Skeletal muscle satellite cell (primary cell): ENCODE data around the gene ADGRV1.

ENCODE experiments used
- H3K27me3 ChIP-seq: 2 replicates; pipeline ENCODE4 v1.7.0; 2013; ENCODE audit warnings: low read length; ENCODE audit not compliant: control insufficient read depth, insufficient read depth
- H3K36me3 ChIP-seq: 2 replicates; pipeline ENCODE4 v1.7.0; 2013; ENCODE audit warnings: mild to moderate bottlenecking, control low read depth, low read length; ENCODE audit not compliant: insufficient read depth
- H3K4me1 ChIP-seq: 2 replicates; pipeline ENCODE4 v1.7.0; 2013; ENCODE audit warnings: low read length; ENCODE audit not compliant: control insufficient read depth, insufficient read depth
- H3K4me2 ChIP-seq: 2 replicates; pipeline ENCODE4 v1.7.0; 2013; ENCODE audit warnings: mild to moderate bottlenecking, low read length
- H3K4me3 ChIP-seq: 2 replicates; pipeline ENCODE4 v1.7.0; 2013; ENCODE audit warnings: low read length
- H3K9ac ChIP-seq: 2 replicates; pipeline ENCODE4 v1.7.0; 2013; ENCODE audit warnings: mild to moderate bottlenecking, low read depth, low read length, moderate library complexity
- H3K9me3 ChIP-seq: replicated peaks from 2 replicates; pipeline ENCODE4 v1.7.0; 2013; ENCODE audit warnings: mild to moderate bottlenecking, control low read depth, low read length

Gene ADGRV1

GRCh38 chr5:90696153-90696552 lies 137.6 kb downstream of the ADGRV1 start:
- Histone ChIP-seq H3K27me3 (peaks cover 13% of the 10 kb centered on the region), H3K4me3 (no peak overlapping the region), H3K4me2 (no peak overlapping the region), H3K9me3 (no peaks in the 10 kb centered on the region), H3K4me1 (no peaks in the 10 kb centered on the region), H3K9ac (no peak overlapping the region), H3K36me3 (no peaks in the 10 kb centered on the region)

- Histone ChIP-seq H3K4me3 (no peak overlapping the region), H3K4me2 (no peak overlapping the region), H3K27me3 (peaks cover 20% of the 10 kb centered on the region), H3K4me1 (no peaks in the 10 kb centered on the region), H3K36me3 (no peaks in the 10 kb centered on the region), H3K9ac (no peak overlapping the region), H3K9me3 (no peaks in the 10 kb centered on the region)
Measured at GRCh38 chr5:90700299-90700698, 141.7 kb downstream of the ADGRV1 start.

- no peaks in the 10 kb centered on the region for H3K9me3 ChIP-seq
- H3K4me1 ChIP-seq, result no peaks in the 10 kb centered on the region
- H3K9ac ChIP-seq, result no peak overlapping the region
- H3K27me3 ChIP-seq, result peaks cover 11% of the 10 kb centered on the region
- H3K4me2 ChIP-seq, result no peak overlapping the region
- H3K36me3 ChIP-seq, result no peaks in the 10 kb centered on the region
- no peak overlapping the region for H3K4me3 ChIP-seq
Measured at GRCh38 chr5:90703932-90704331, 145.3 kb downstream of the ADGRV1 start.

DNA sequence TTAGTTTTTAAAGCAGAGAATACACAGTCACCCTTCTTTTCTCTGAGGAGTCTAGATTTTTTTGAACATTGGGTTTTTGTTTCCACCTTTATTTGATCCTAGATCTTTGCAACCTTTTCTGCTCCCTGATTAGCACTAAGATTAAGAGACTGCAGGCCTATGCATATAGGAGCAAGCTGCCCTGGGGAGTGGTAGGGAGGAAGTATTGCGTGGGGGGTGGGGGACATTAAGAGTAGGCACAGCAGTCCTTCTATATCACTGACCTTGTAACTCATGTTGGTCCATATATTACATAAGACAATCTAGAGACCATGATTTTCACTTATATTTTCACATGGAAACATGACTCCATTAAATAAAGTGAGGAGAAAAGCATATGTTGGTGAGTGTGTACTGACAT lies 149.1 kb downstream of the ADGRV1 start:
- Histone ChIP-seq H3K36me3 (no peaks in the 10 kb centered on the region), H3K9ac (no peak overlapping the region), H3K4me3 (no peak overlapping the region), H3K4me1 (no peaks in the 10 kb centered on the region), H3K9me3 (no peaks in the 10 kb centered on the region), H3K4me2 (no peak overlapping the region), H3K27me3 (peaks cover 5% of the 10 kb centered on the region)

- Histone ChIP-seq H3K27me3 (no peaks in the 10 kb centered on the region), H3K9ac (no peak overlapping the region), H3K36me3 (no peaks in the 10 kb centered on the region), H3K4me3 (no peak overlapping the region), H3K9me3 (no peaks in the 10 kb centered on the region), H3K4me1 (no peaks in the 10 kb centered on the region), H3K4me2 (no peak overlapping the region)
Measured at GRCh38 chr5:90709323-90710155, 150.9 kb downstream of the ADGRV1 start.

- Histone ChIP-seq H3K9ac (no peak overlapping the region), H3K27me3 (peaks cover 6% of the 10 kb centered on the region), H3K9me3 (no peaks in the 10 kb centered on the region), H3K36me3 (no peaks in the 10 kb centered on the region), H3K4me3 (no peak overlapping the region), H3K4me2 (no peak overlapping the region), H3K4me1 (no peaks in the 10 kb centered on the region)
Measured at GRCh38 chr5:90718387-90718786, 159.8 kb downstream of the ADGRV1 start.

DNA sequence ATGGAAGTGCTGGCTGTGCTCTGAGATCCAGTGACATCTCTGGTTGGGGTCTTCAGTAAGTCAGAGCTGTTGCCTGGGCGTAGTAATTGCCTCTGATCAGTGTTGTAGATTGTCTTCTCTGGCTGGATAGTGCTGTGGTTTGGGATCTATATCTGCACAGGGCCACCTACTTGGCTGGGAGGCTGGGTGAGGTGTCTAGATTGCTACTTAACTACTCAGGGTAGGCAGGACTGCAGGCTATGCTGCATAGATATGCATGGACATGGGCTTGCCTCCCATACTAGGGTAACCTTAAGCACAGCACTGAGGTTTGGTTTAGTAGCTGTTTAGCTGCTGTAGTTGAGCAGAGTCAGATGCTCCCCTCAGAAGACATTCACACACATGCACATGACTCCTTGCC lies 181.0 kb downstream of the ADGRV1 start:
- no peak overlapping the region for H3K9ac ChIP-seq
- no peaks in the 10 kb centered on the region for H3K36me3 ChIP-seq
- no peak overlapping the region for H3K4me3 ChIP-seq
- no peaks in the 10 kb centered on the region for H3K9me3 ChIP-seq
- no peak overlapping the region for H3K4me2 ChIP-seq
- no peaks in the 10 kb centered on the region for H3K4me1 ChIP-seq
- H3K27me3 ChIP-seq, result no peaks in the 10 kb centered on the region

DNA sequence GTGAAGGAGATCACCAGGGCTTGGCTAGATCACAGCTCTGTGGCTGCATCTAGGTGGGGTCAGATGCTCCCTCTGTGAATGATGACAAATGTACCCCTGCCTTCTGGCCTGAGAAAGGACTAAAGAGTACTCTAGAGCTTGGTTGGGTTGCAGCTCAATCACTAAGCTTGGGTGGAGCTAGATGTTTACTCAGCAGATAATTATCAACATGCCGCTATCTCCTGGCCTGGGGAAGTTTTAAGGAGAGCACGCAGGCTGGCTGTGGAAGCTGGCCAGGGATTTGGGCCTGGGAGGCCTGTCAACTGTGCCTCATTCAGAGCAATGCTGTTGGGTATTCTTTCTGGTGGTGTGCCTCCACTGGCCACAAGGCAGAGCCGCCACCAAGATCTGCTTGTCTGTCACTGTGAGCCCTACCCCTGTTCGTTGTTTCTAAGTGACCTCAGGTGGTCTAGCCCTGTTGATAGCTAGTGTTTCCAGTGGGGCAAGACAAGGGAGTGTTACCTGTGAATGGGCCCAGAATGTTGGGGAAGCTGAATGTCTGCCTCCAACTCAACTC lies 181.7 kb downstream of the ADGRV1 start:
- no peak overlapping the region for H3K4me2 ChIP-seq
- H3K4me1 ChIP-seq, result no peaks in the 10 kb centered on the region
- no peak overlapping the region for H3K4me3 ChIP-seq
- H3K27me3 ChIP-seq, result no peaks in the 10 kb centered on the region
- no peak overlapping the region for H3K9ac ChIP-seq
- H3K36me3 ChIP-seq, result no peaks in the 10 kb centered on the region
- H3K9me3 ChIP-seq, result no peaks in the 10 kb centered on the region

DNA sequence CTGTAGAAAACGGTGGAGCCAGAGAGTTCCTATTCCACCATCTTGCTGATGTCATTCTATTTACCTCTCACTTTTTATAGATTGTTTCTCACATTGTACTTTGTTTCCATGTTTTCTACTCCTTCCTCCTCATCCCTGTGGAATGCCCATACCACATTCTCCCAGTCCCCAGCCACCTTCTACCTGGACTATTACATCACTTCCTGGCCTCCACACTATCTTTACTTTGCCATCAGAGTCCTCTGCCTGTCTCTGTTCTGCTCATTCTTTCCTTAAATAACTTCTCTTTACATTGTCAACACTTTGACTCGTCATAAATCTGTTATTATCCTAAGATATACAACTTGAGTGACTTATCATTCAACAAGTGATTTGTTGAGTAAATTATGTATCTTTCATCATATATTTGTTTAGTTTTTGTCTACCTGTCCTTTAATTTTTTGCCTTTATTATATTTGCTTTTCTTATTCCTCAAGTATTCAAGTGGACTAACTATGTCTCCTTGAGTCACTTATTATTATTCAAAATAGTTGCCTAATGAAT lies 182.5 kb downstream of the ADGRV1 start:
- no peak overlapping the region for H3K4me2 ChIP-seq
- no peak overlapping the region for H3K9ac ChIP-seq
- no peaks in the 10 kb centered on the region for H3K27me3 ChIP-seq
- H3K4me1 ChIP-seq, result no peaks in the 10 kb centered on the region
- H3K9me3 ChIP-seq, result no peaks in the 10 kb centered on the region
- H3K4me3 ChIP-seq, result no peak overlapping the region
- no peaks in the 10 kb centered on the region for H3K36me3 ChIP-seq

GRCh38 chr5:90746119-90746518 lies 187.5 kb downstream of the ADGRV1 start:
- Histone ChIP-seq H3K4me3 (no peak overlapping the region), H3K9me3 (no peaks in the 10 kb centered on the region), H3K4me1 (peaks cover 4% of the 10 kb centered on the region), H3K9ac (no peak overlapping the region), H3K27me3 (no peaks in the 10 kb centered on the region), H3K36me3 (no peaks in the 10 kb centered on the region), H3K4me2 (no peak overlapping the region)

DNA sequence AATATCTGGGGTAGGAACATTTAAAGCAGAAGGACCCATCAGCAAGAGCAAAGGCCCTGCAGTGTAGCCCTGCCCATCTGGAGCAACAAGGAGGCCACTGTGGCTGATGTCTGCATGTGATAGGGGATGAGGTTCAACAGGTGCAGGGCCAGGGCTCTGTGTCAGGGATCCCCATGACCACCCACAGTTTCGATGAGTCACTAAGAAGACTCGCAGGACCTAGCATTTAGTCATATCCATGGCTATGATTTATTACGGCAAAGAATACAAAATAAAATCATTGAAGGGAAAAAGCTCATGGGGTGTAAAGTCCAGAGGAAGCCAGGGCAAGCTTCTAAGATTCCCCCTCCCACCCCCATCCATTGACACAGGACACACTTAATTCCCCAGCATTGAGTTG lies 188.6 kb downstream of the ADGRV1 start:
- Histone ChIP-seq H3K4me1 (peaks cover 4% of the 10 kb centered on the region), H3K27me3 (no peaks in the 10 kb centered on the region), H3K9ac (no peak overlapping the region), H3K4me3 (no peak overlapping the region), H3K36me3 (no peaks in the 10 kb centered on the region), H3K4me2 (no peak overlapping the region), H3K9me3 (no peaks in the 10 kb centered on the region)

DNA sequence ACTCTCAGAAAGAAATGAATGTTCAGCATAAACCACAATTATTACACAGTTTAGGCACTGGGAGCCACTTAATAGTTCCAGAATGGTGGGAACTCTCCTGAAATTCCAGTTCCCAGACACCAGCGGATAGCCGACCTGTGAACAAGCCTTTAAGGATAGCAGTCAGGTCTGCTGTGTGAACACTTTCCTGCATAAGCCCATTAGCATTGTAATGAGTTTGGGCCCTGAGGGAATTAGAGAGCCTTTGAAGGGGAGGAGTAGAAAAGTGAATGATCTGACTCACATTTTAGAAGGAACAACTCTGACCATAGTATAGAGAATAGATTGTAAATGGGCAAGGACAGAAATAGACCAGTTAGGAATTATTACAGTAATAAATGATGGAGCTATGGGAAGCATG lies 189.1 kb downstream of the ADGRV1 start:
- Histone ChIP-seq H3K27me3 (peaks cover under 1% of the 10 kb centered on the region), H3K4me3 (no peak overlapping the region), H3K9me3 (no peaks in the 10 kb centered on the region), H3K4me2 (no peak overlapping the region), H3K9ac (no peak overlapping the region), H3K4me1 (peaks cover 4% of the 10 kb centered on the region), H3K36me3 (no peaks in the 10 kb centered on the region)
